GM12878 (cell line): Measurements from ENCODE around the gene F2RL3. TPM values are rescaled to one million over a fixed set of nuclear protein-coding genes. Genes with fewer than 3 reads are reported as not detected.

Experiments
- ATAC-seq: fragments of 200-7000 bp; cut with Tn5 transposase; 3 replicates; pipeline ENCODE4 v1.9.1; 2020; ENCODE audit warnings: mild to moderate bottlenecking, moderate library complexity
- BruUV-seq: library from RNA; stranded (reverse); fragments of 400-500 nt; replicated peaks from 2 replicates; lab custom pipeline; 2021; lab: Mats Ljungman, UMichigan
- CTCF ChIA-PET: fragments of 300-600 bp; sonication (Branson Sonifier 250); formaldehyde crosslinking; extraction: SDS; loops from one replicate; lab custom pipeline; 2021; ENCODE audit warnings: inconsistent platforms; lab: Yijun Ruan, JAX
- POLR2A ChIA-PET: fragments of 350-600 bp; formaldehyde crosslinking; extraction: SDS; loops from one replicate; lab custom pipeline; 2021; ENCODE audit warnings: inconsistent platforms; lab: Charles Lee
- RAD21 ChIA-PET: fragments of 300-600 bp; sonication (Branson Sonifier 250); formaldehyde crosslinking; loops from one replicate; lab custom pipeline; 2023; ENCODE audit warnings: antibody characterized with exemption; ENCODE audit not compliant: unreplicated experiment; lab: Charles Lee
- SMC1A ChIA-PET: fragments of 300-600 bp; sonication (Branson Sonifier 250); formaldehyde crosslinking; loops from one replicate; lab custom pipeline; 2023; ENCODE audit not compliant: unreplicated experiment, uncharacterized antibody; lab: Charles Lee
- DNase-seq: peaks from one replicate; pipeline ENCODE4 v3.0.0-alpha.2; 2011; ENCODE audit warnings: low read depth, low spot score
- FAIRE-seq: peaks from 3 replicates; lab custom pipeline; 2011; peaks lifted over from hg19 to GRCh38; lab: Jason Lieb, UNC
- H2AFZ ChIP-seq: 2 replicates; pipeline ENCODE4 v1.6.0; 2011; ENCODE audit warnings: low read depth, low read length, control low read depth; ENCODE audit not compliant: control insufficient read depth
- H3K27ac ChIP-seq: 2 replicates; pipeline ENCODE4 v1.5.1; 2011; ENCODE audit warnings: control low read depth; ENCODE audit not compliant: control insufficient read depth, insufficient read depth
- H3K27me3 ChIP-seq, 2 experiments: replicated peaks in 1 of 2; 2 replicates each; pipeline versions ENCODE4 v1.6.0 to v1.6.1; 2011; ENCODE audit warnings: low read length in 1 of 2; ENCODE audit not compliant: control insufficient read depth in 2 of 2, insufficient read depth in 2 of 2
- H3K36me3 ChIP-seq, 2 experiments: 2 replicates each; pipeline ENCODE4 v1.5.1; 2011; ENCODE audit warnings: low read length in 1 of 2; ENCODE audit not compliant: control insufficient read depth in 2 of 2, insufficient read depth in 2 of 2
- H3K4me1 ChIP-seq: 2 replicates; pipeline ENCODE4 v1.6.1; 2011; ENCODE audit warnings: mild to moderate bottlenecking, low read length, moderate library complexity, mixed read lengths; ENCODE audit not compliant: control insufficient read depth, insufficient read depth
- H3K4me2 ChIP-seq: 2 replicates; pipeline ENCODE4 v1.6.0; 2011; ENCODE audit warnings: control low read depth; ENCODE audit not compliant: control insufficient read depth, insufficient read depth
- H3K4me3 ChIP-seq: fragments of 200-600 bp; sonication (generic); 2 replicates; pipeline ENCODE4 v1.5.1; 2016
- H3K79me2 ChIP-seq: 2 replicates; pipeline ENCODE4 v1.6.0; 2011; ENCODE audit warnings: low read length; ENCODE audit not compliant: control insufficient read depth, insufficient read depth
- H3K9ac ChIP-seq: 2 replicates; pipeline ENCODE4 v1.8.0; 2011; ENCODE audit warnings: low read length, control low read depth, mixed read lengths; ENCODE audit not compliant: control insufficient read depth, insufficient read depth
- H3K9me3 ChIP-seq: replicated peaks from 3 replicates; pipeline ENCODE4 v1.5.1; 2011; ENCODE audit warnings: mild to moderate bottlenecking, low read length; ENCODE audit not compliant: control insufficient read depth, insufficient read depth
- H4K20me1 ChIP-seq: 2 replicates; pipeline ENCODE4 v1.6.0; 2011; ENCODE audit not compliant: control insufficient read depth, insufficient read depth
- NKRF ChIP-seq: fragments of 450-650 bp; conservative IDR thresholded peaks from 2 replicates; pipeline ENCODE4 v1.6.1; 2017; ENCODE audit warnings: mild to moderate bottlenecking, moderate library complexity
- PAX8 ChIP-seq: fragments of 450-650 bp; IDR thresholded peaks from 2 replicates; pipeline ENCODE4 v1.6.1; 2017; ENCODE audit warnings: mild to moderate bottlenecking, moderate library complexity
- REST ChIP-seq: IDR thresholded peaks from 2 replicates; pipeline ENCODE4 v1.6.1; 2012; ENCODE audit warnings: mild to moderate bottlenecking, low read depth, low read length
- SP1 ChIP-seq: IDR thresholded peaks from one replicate; pipeline ENCODE4 v1.6.1; 2011; ENCODE audit warnings: low read depth, low read length
- ZBTB40 ChIP-seq: fragments of 450-650 bp; IDR thresholded peaks from 2 replicates; pipeline ENCODE4 v1.6.1; 2016; ENCODE audit warnings: mild to moderate bottlenecking, moderate library complexity, borderline replicate concordance
- ZNF622 ChIP-seq: fragments of 450-650 bp; IDR thresholded peaks from 2 replicates; pipeline ENCODE4 v1.6.1; 2017; ENCODE audit warnings: mild to moderate bottlenecking, inconsistent platforms
- WGBS: methylation state at CpG from one replicate; pipeline ENCODE4 v1.1.6; 2016; ENCODE audit warnings: low lambda C conversion rate; ENCODE audit not compliant: insufficient replicate concordance, insufficient coverage; ENCODE audit errors: missing lambda C conversion rate; 5-methylcytosine and 5-hydroxymethylcytosine counted together
- in situ Hi-C: fragments of 300-500 bp; cut with MboI; formaldehyde crosslinking; loops from 9 replicates; pipeline ENCODE4 v1.14.3; 2018; ENCODE audit warnings: mixed read lengths
- intact Hi-C: fragments of 100-400 bp; cut with micrococcal nuclease; formaldehyde crosslinking; loops from one replicate; pipeline ENCODE4 v1.14.2; 2022; ENCODE audit not compliant: unreplicated experiment
- polyA plus RNA-seq, 11 experiments: library from polyadenylated mRNA; depleted of rRNA in 4 of 11; unstranded in 6 of 11; stranded (reverse) in 5 of 11; fragments of >200 nt; fragmentation: Nextera tagmentation in 4 of 11; fragmentation: Illumina TruSeq in 1 of 11; extraction: Ambion mirVana in 4 of 11; extraction: Trizol in 1 of 11; gene quantifications; 1 replicate in 1 of 11; 2 replicates in 10 of 11; pipeline versions ENCODE4 v1.2.1 to v1.2.3, GENCODE V29; 2011 to 2016; ENCODE audit warnings: inconsistent platforms in 2 of 11, missing spikeins in 2 of 11, low read depth in 1 of 11
- total RNA-seq, 4 experiments: library from RNA; depleted of rRNA in 3 of 4; stranded (reverse); fragments of >200 nt in 3 of 4; fragmentation: Illumina TruSeq in 1 of 4; extraction: Trizol in 1 of 4; gene quantifications; 2 replicates each; pipeline versions ENCODE4 v1.2.1 to v1.2.3, GENCODE V29; 2013 to 2021
- TF ChIP-seq, protein P1 (sequence below): fragments of 450-650 bp; IDR thresholded peaks from 2 replicates; pipeline ENCODE4 v1.6.1; 2014; ENCODE audit warnings: mild to moderate bottlenecking
- TF ChIP-seq, protein P2 (sequence below): fragments of 450-650 bp; IDR thresholded peaks from 2 replicates; pipeline ENCODE4 v1.6.1; 2017; ENCODE audit warnings: borderline replicate concordance

F2RL3 gene
- total and polyA plus RNA-seq, 10 of the 15 experiments (the other 5 are each of a cell fraction or from before 2014, with no cell fraction given), result 0.01 to 1.2 (median 0.29) TPM

- no peak for TF ChIP-seq ZBTB40
- TF ChIP-seq, protein P1, sequence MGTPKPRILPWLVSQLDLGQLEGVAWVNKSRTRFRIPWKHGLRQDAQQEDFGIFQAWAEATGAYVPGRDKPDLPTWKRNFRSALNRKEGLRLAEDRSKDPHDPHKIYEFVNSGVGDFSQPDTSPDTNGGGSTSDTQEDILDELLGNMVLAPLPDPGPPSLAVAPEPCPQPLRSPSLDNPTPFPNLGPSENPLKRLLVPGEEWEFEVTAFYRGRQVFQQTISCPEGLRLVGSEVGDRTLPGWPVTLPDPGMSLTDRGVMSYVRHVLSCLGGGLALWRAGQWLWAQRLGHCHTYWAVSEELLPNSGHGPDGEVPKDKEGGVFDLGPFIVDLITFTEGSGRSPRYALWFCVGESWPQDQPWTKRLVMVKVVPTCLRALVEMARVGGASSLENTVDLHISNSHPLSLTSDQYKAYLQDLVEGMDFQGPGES, result no peak
- TF ChIP-seq PAX8, result no peak
- TF ChIP-seq, protein P2, sequence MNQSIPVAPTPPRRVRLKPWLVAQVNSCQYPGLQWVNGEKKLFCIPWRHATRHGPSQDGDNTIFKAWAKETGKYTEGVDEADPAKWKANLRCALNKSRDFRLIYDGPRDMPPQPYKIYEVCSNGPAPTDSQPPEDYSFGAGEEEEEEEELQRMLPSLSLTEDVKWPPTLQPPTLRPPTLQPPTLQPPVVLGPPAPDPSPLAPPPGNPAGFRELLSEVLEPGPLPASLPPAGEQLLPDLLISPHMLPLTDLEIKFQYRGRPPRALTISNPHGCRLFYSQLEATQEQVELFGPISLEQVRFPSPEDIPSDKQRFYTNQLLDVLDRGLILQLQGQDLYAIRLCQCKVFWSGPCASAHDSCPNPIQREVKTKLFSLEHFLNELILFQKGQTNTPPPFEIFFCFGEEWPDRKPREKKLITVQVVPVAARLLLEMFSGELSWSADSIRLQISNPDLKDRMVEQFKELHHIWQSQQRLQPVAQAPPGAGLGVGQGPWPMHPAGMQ, result no peak
- TF ChIP-seq, all 136 proteins: peak for 0
Measured at GRCh38 chr19:16841391-16841926, 47.3 kb upstream of the F2RL3 start (continued).

DNA sequence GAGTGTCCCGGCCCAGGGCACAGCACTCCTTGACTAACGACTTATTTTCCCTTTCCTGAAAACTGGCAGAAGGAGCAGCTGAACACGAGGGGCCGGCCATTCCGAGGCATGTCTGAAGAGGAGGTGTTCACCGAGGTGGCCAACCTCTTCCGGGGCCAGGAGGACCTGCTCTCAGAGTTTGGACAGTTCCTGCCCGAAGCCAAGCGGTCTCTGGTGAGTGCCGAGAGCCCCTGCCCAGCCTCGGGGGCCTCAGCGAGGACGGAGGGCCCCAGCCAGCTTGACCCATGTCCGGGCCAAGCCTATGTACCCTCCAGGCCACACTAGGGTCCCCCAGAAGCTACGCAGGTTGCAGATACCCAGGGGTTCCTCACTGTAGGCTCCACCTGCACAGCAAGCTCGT, 41.9 kb upstream of the F2RL3 start:
- ATAC-seq, result no peak
- H3K36me3 ChIP-seq, result peaks cover 19 to 25% of the 10 kb centered on the region in 2 experiments
- H3K27me3 ChIP-seq, result no peaks in the 10 kb centered on the region
- SMC1A ChIA-PET, result interaction anchor here (0.6 kb wide), 1 partner anchor 67 kb away, joined by 3 read pairs; no protein-coding TSS in a partner anchor
- intact Hi-C loops (no loop called here), in situ Hi-C loops (no loop called here)
- no peak for DNase-seq
- no peak overlapping the region for H3K4me2 ChIP-seq
- no peak overlapping the region for H3K27ac ChIP-seq
- H3K4me3 ChIP-seq, result no peak overlapping the region
- no peak for FAIRE-seq
- no peaks in the 10 kb centered on the region for H3K4me1 ChIP-seq
- no TSS peak for BruUV-seq
- no peaks in the 10 kb centered on the region for H4K20me1 ChIP-seq
- H3K9ac ChIP-seq, result no peak overlapping the region
- CTCF ChIA-PET, result no interaction called here
- H3K9me3 ChIP-seq, result no peaks in the 10 kb centered on the region
- 98% methylated on average over 16 of the region's 16 CpGs for WGBS
- RAD21 ChIA-PET, result no interaction called here
- H2AFZ ChIP-seq, result no peak overlapping the region
- POLR2A ChIA-PET, result no interaction called here
- no peaks in the 10 kb centered on the region for H3K79me2 ChIP-seq
- TF ChIP-seq SP1 (no peak), NKRF (no peak), REST (no peak), ZNF622 (no peak)
